IMR-90 (cell line): Measurements from ENCODE around the gene LSM14B. TPM values are rescaled to one million over a fixed set of nuclear protein-coding genes. Genes with fewer than 3 reads are reported as not detected.

Experiments used
- ATAC-seq: fragments of 200-7000 bp; cut with Tn5 transposase; 2 replicates; pipeline ENCODE4 v1.9.1; 2020; ENCODE audit warnings: low read depth, mild to moderate bottlenecking, moderate library complexity
- BruUV-seq: library from RNA; stranded (reverse); fragments of 400-500 nt; replicated peaks from 2 replicates; lab custom pipeline; 2021; lab: Mats Ljungman, UMichigan
- CTCF ChIA-PET: fragments of 300-600 bp; formaldehyde crosslinking; extraction: SDS; loops from one replicate; lab custom pipeline; 2021; ENCODE audit warnings: antibody characterized with exemption; lab: Yijun Ruan, JAX
- POLR2A ChIA-PET: fragments of 300-600 bp; sonication (Branson Sonifier 250); formaldehyde crosslinking; loops from one replicate; lab custom pipeline; 2022; ENCODE audit warnings: antibody characterized with exemption; ENCODE audit not compliant: unreplicated experiment; lab: Charles Lee
- DNase-seq: peaks from one replicate; pipeline ENCODE4 v3.0.0; 2013
- H2AFZ ChIP-seq: replicated peaks from 2 replicates; pipeline ENCODE3; 2013; ENCODE audit warnings: low read length, mild to moderate bottlenecking; ENCODE audit not compliant: poor library complexity
- H2AK5ac ChIP-seq: 2 replicates; pipeline ENCODE4 v1.6.1; 2013; ENCODE audit warnings: low read depth, low read length, inconsistent platforms
- H2AK9ac ChIP-seq: replicated peaks from 2 replicates; pipeline ENCODE3; 2013; ENCODE audit warnings: mild to moderate bottlenecking, low read depth, low read length, moderate library complexity; ENCODE audit not compliant: poor library complexity
- H2BK120ac ChIP-seq: 2 replicates; pipeline ENCODE4 v1.6.1; 2013; ENCODE audit warnings: low read depth, low read length, inconsistent platforms
- H2BK15ac ChIP-seq: 3 replicates; pipeline ENCODE4 v1.6.1; 2013; ENCODE audit warnings: low read depth, low read length, inconsistent platforms
- H2BK20ac ChIP-seq: 2 replicates; pipeline ENCODE4 v1.6.1; 2013; ENCODE audit warnings: low read depth, mild to moderate bottlenecking, inconsistent platforms, low read length, moderate library complexity
- H2BK5ac ChIP-seq: 2 replicates; pipeline ENCODE4 v1.6.1; 2013; ENCODE audit warnings: mild to moderate bottlenecking, low read depth, low read length, inconsistent platforms; ENCODE audit not compliant: poor library complexity, severe bottlenecking
- H3K14ac ChIP-seq: replicated peaks from 2 replicates; pipeline ENCODE4 v1.6.1; 2013; ENCODE audit warnings: low read depth, low read length, inconsistent platforms
- H3K18ac ChIP-seq: 2 replicates; pipeline ENCODE4 v1.6.1; 2013; ENCODE audit warnings: low read depth, low read length, control low read depth
- H3K23ac ChIP-seq: 2 replicates; pipeline ENCODE4 v1.6.1; 2013; ENCODE audit warnings: low read depth, low read length, inconsistent platforms
- H3K27ac ChIP-seq: 2 replicates; pipeline ENCODE4 v1.5.1; 2013; ENCODE audit warnings: mild to moderate bottlenecking, control low read depth, low read length; ENCODE audit not compliant: insufficient read depth
- H3K27me3 ChIP-seq: 2 replicates; pipeline ENCODE4 v1.6.1; 2013; ENCODE audit warnings: low read length; ENCODE audit not compliant: control insufficient read depth, insufficient read depth
- H3K36me3 ChIP-seq: 2 replicates; pipeline ENCODE4 v1.6.1; 2013; ENCODE audit warnings: low read length, mixed read lengths; ENCODE audit not compliant: control insufficient read depth, insufficient read depth
- H3K4ac ChIP-seq: 2 replicates; pipeline ENCODE4 v1.6.1; 2013; ENCODE audit warnings: low read depth, low read length, inconsistent platforms
- H3K4me1 ChIP-seq: 2 replicates; pipeline ENCODE4 v1.6.1; 2013; ENCODE audit warnings: low read length, mixed read lengths; ENCODE audit not compliant: control insufficient read depth, insufficient read depth
- H3K4me2 ChIP-seq: 2 replicates; pipeline ENCODE4 v1.6.1; 2013; ENCODE audit warnings: low read depth, mild to moderate bottlenecking, control low read depth, low read length, moderate library complexity
- H3K4me3 ChIP-seq: 2 replicates; pipeline ENCODE4 v1.5.1; 2013; ENCODE audit warnings: low read depth, mild to moderate bottlenecking, control low read depth, low read length, moderate library complexity; ENCODE audit not compliant: insufficient read depth
- H3K56ac ChIP-seq: 2 replicates; pipeline ENCODE4 v1.6.1; 2013; ENCODE audit warnings: low read length, inconsistent platforms; ENCODE audit not compliant: insufficient read depth; ENCODE audit errors: extremely low read depth
- H3K79me1 ChIP-seq, 2 experiments: 2 replicates each; pipeline ENCODE4 v1.6.1; 2013; ENCODE audit warnings: low read length in 2 of 2, inconsistent platforms in 1 of 2, low read depth in 1 of 2
- H3K9ac ChIP-seq: 2 replicates; pipeline ENCODE4 v1.6.1; 2013; ENCODE audit warnings: low read depth, low read length, control low read depth
- H3K9me1 ChIP-seq: 2 replicates; pipeline ENCODE4 v1.6.1; 2013; ENCODE audit warnings: low read length, inconsistent platforms; ENCODE audit not compliant: insufficient read depth
- H3K9me3 ChIP-seq: 2 replicates; pipeline ENCODE4 v1.6.1; 2013; ENCODE audit warnings: low read length; ENCODE audit not compliant: control insufficient read depth, insufficient read depth
- H4K20me1 ChIP-seq: 2 replicates; pipeline ENCODE4 v1.6.1; 2013; ENCODE audit warnings: low read length, inconsistent platforms; ENCODE audit not compliant: insufficient read depth
- H4K5ac ChIP-seq: 2 replicates; pipeline ENCODE4 v1.6.1; 2013; ENCODE audit warnings: mild to moderate bottlenecking, low read depth, low read length, control low read depth
- H4K8ac ChIP-seq, 2 experiments: 2 replicates each; pipeline ENCODE4 v1.6.1; 2013; ENCODE audit warnings: low read depth in 2 of 2, low read length in 2 of 2, control low read depth in 1 of 2, inconsistent platforms in 1 of 2
- H4K91ac ChIP-seq: 2 replicates; pipeline ENCODE4 v1.6.1; 2013; ENCODE audit warnings: low read depth, low read length, inconsistent platforms; ENCODE audit not compliant: insufficient read depth
- BHLHE40 ChIP-seq: fragments of 150-350 bp; IDR thresholded peaks from 2 replicates; pipeline ENCODE4 v1.6.1; 2016; ENCODE audit warnings: mild to moderate bottlenecking, low read depth, low read length
- CEBPB ChIP-seq: IDR thresholded peaks from 2 replicates; pipeline ENCODE4 v1.6.1; 2012; ENCODE audit warnings: low read depth, low read length, improper control_type of control experiment
- CHD1 ChIP-seq: IDR thresholded peaks from 2 replicates; pipeline ENCODE4 v1.6.1; 2012; ENCODE audit warnings: low read depth, low read length, improper control_type of control experiment
- CTCF ChIP-seq: conservative IDR thresholded peaks from 2 replicates; pipeline ENCODE4 v1.5.1; 2012; ENCODE audit warnings: mild to moderate bottlenecking, low read depth, low read length, improper control_type of control experiment
- MAFK ChIP-seq: IDR thresholded peaks from 2 replicates; pipeline ENCODE4 v1.6.1; 2012; ENCODE audit warnings: low read depth, low read length, improper control_type of control experiment
- MAZ ChIP-seq: IDR thresholded peaks from 2 replicates; pipeline ENCODE4 v1.6.1; 2012; ENCODE audit warnings: low read depth, mild to moderate bottlenecking, low read length, improper control_type of control experiment, moderate library complexity, borderline replicate concordance
- MXI1 ChIP-seq: IDR thresholded peaks from 2 replicates; pipeline ENCODE4 v1.6.1; 2012; ENCODE audit warnings: low read depth, mild to moderate bottlenecking, low read length, moderate library complexity, borderline replicate concordance
- NFE2L2 ChIP-seq: fragments of 150-350 bp; IDR thresholded peaks from 2 replicates; pipeline ENCODE4 v1.6.1; 2016; ENCODE audit warnings: low read depth, mild to moderate bottlenecking, low read length
- POLR2A ChIP-seq: IDR thresholded peaks from 2 replicates; pipeline ENCODE4 v1.6.1; 2012; ENCODE audit warnings: mild to moderate bottlenecking, low read depth, low read length
- RCOR1 ChIP-seq: IDR thresholded peaks from 2 replicates; pipeline ENCODE4 v1.6.1; 2012; ENCODE audit warnings: mild to moderate bottlenecking, low read length, improper control_type of control experiment; ENCODE audit not compliant: insufficient replicate concordance
- RFX5 ChIP-seq: IDR thresholded peaks from 2 replicates; pipeline ENCODE4 v1.8.0; 2012; ENCODE audit warnings: low read depth, mild to moderate bottlenecking, low read length, moderate library complexity
- SMC3 ChIP-seq: fragments of 150-350 bp; IDR thresholded peaks from 2 replicates; pipeline ENCODE4 v1.6.1; 2016; ENCODE audit warnings: low read depth, mild to moderate bottlenecking, antibody characterized with exemption, low read length, moderate library complexity
- WGBS, 2 experiments: methylation state at CpG; one replicate each; pipeline versions ENCODE4 v1.1.5 to v1.1.7; 2013; ENCODE audit warnings: missing lambda C conversion rate in 2 of 2; ENCODE audit not compliant: insufficient read length in 1 of 2; ENCODE audit errors: extremely low coverage in 2 of 2; 5-methylcytosine and 5-hydroxymethylcytosine counted together
- dilution Hi-C: fragments of 300-500 bp; cut with HindIII; formaldehyde crosslinking; loops from one replicate; pipeline ENCODE4 v1.14.3; 2018; ENCODE audit warnings: low sequenced_read_pairs; ENCODE audit not compliant: unreplicated experiment
- in situ Hi-C: fragments of 300-500 bp; cut with MboI; formaldehyde crosslinking; loops from 3 replicates; pipeline ENCODE4 v1.14.3; 2019; ENCODE audit warnings: low sequenced_read_pairs, inconsistent platforms, mixed read lengths
- intact Hi-C: fragments of 100-400 bp; cut with micrococcal nuclease; formaldehyde crosslinking; loops from 2 replicates; pipeline ENCODE4 v1.10.0; 2022
- polyA plus RNA-seq, 3 experiments: library from polyadenylated mRNA; depleted of rRNA; stranded (reverse); fragments of >200 nt; gene quantifications; 2 replicates each; pipeline ENCODE4 v1.2.3, GENCODE V29; 2012; ENCODE audit warnings: low replicate concordance in 1 of 3
- total RNA-seq: library from RNA; depleted of rRNA; stranded (reverse); fragments of >200 nt; gene quantifications from 2 replicates; pipeline ENCODE4 v1.2.3, GENCODE V29; 2012
- TF ChIP-seq, protein P1 (sequence below): fragments of 150-350 bp; IDR thresholded peaks from 2 replicates; pipeline ENCODE4 v1.6.1; 2016; ENCODE audit warnings: low read depth, mild to moderate bottlenecking, low read length, moderate library complexity, borderline replicate concordance
- TF ChIP-seq, protein P2 (sequence below): fragments of 150-350 bp; IDR thresholded peaks from 2 replicates; pipeline ENCODE4 v1.6.1; 2017; ENCODE audit warnings: mild to moderate bottlenecking, antibody characterized with exemption, low read length, low read depth

The LSM14B gene
- total and polyA plus RNA-seq, 2 of the 4 experiments (the other 2 are of a cell fraction) = 23.7 to 41.1 TPM

- no TSS peak for BruUV-seq
- no peak overlapping the region for H2BK5ac ChIP-seq
- H4K8ac ChIP-seq = no peak overlapping the region
- H2BK120ac ChIP-seq = no peak overlapping the region
- no peak overlapping the region for H3K23ac ChIP-seq
- H2AK9ac ChIP-seq = peak overlapping the region; percentile 52
- H3K18ac ChIP-seq = no peak overlapping the region
- no peak overlapping the region for H3K4me2 ChIP-seq
- no peak overlapping the region for H2AK5ac ChIP-seq
- no peak for DNase-seq
- 84% methylated on average over 3 of the region's 6 CpGs; no CpG with 5 or more reads in 1 of the 2 experiments for WGBS, 2 experiments
- H4K91ac ChIP-seq = no peak overlapping the region
- intact Hi-C loops (no loop called here), in situ Hi-C loops (no loop called here), dilution Hi-C loops (no loop called here)
- H3K9ac ChIP-seq = no peak overlapping the region
- no peak overlapping the region for H4K5ac ChIP-seq
- POLR2A ChIA-PET = no interaction called here
- no peaks in the 10 kb centered on the region for H3K9me3 ChIP-seq
- peaks cover 8% of the 10 kb centered on the region; the same call in 1 of the 2 replicates for H3K9me1 ChIP-seq
- no peak overlapping the region for H3K4me3 ChIP-seq
- peaks cover 98% of the 10 kb centered on the region for H4K20me1 ChIP-seq
- peaks cover 12% of the 10 kb centered on the region for H3K4me1 ChIP-seq
- H2BK15ac ChIP-seq = no peak overlapping the region
- H2AFZ ChIP-seq = no peak overlapping the region
- peaks cover 71% of the 10 kb centered on the region for H3K36me3 ChIP-seq
- TF ChIP-seq, protein P1, sequence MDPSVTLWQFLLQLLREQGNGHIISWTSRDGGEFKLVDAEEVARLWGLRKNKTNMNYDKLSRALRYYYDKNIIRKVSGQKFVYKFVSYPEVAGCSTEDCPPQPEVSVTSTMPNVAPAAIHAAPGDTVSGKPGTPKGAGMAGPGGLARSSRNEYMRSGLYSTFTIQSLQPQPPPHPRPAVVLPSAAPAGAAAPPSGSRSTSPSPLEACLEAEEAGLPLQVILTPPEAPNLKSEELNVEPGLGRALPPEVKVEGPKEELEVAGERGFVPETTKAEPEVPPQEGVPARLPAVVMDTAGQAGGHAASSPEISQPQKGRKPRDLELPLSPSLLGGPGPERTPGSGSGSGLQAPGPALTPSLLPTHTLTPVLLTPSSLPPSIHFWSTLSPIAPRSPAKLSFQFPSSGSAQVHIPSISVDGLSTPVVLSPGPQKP = no peak
- TF ChIP-seq BHLHE40 = no peak
- TF ChIP-seq MXI1 = no peak
- TF ChIP-seq CTCF = no peak
- TF ChIP-seq RCOR1 = no peak
- TF ChIP-seq, protein P2, sequence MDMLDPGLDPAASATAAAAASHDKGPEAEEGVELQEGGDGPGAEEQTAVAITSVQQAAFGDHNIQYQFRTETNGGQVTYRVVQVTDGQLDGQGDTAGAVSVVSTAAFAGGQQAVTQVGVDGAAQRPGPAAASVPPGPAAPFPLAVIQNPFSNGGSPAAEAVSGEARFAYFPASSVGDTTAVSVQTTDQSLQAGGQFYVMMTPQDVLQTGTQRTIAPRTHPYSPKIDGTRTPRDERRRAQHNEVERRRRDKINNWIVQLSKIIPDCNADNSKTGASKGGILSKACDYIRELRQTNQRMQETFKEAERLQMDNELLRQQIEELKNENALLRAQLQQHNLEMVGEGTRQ = no peak
- TF ChIP-seq CEBPB = no peak
- TF ChIP-seq SMC3 = no peak
- no peak for TF ChIP-seq MAFK
- no peak for TF ChIP-seq RFX5
- TF ChIP-seq POLR2A = no peak
- no peak for TF ChIP-seq NFE2L2
- TF ChIP-seq CHD1 = no peak
- no peak for TF ChIP-seq MAZ
- no peak overlapping the region for H3K14ac ChIP-seq
- peaks cover 15 to 85% of the 10 kb centered on the region in 2 experiments for H3K79me1 ChIP-seq
- CTCF ChIA-PET = interaction anchor here (1.7 kb wide), 1 partner anchor 111 kb away, joined by 5 read pairs; no protein-coding TSS in a partner anchor
- no peak overlapping the region for H3K4ac ChIP-seq
- ATAC-seq = no peak
- H3K27me3 ChIP-seq = no peaks in the 10 kb centered on the region
- no peak overlapping the region for H2BK20ac ChIP-seq
- H3K56ac ChIP-seq = no peak overlapping the region
- no peak overlapping the region for H3K27ac ChIP-seq
Measured at GRCh38 chr20:62137092-62137384, 14.8 kb downstream of the LSM14B start.
